G401.6 (cell line): ENCODE measurements around the gene CCDC171.
"Not testable (repeated sequence)": the region's sequence is repeated elsewhere in the genome, so short reads cannot be mapped to it uniquely, and the experiment has no call there.

Experiments
- FAIRE-seq: peaks from 2 replicates; lab custom pipeline; 2012; peaks lifted over from hg19 to GRCh38; lab: Jason Lieb, UNC

The CCDC171 gene

GRCh38 chr9:15697446-15697851 is 144.6 kb downstream of the CCDC171 start:
- no peak for FAIRE-seq

- FAIRE-seq: not testable (repeated sequence)
Measured at GRCh38 chr9:15699876-15700559, 147.2 kb downstream of the CCDC171 start.

GRCh38 chr9:15707000-15707399 is 154.2 kb downstream of the CCDC171 start:
- FAIRE-seq: no peak

- FAIRE-seq: no peak
Measured at GRCh38 chr9:15711531-15711930, 158.7 kb downstream of the CCDC171 start.

GRCh38 chr9:15711931-15712330 is 159.1 kb downstream of the CCDC171 start:
- FAIRE-seq: no peak

GRCh38 chr9:15714746-15715145 is 161.9 kb downstream of the CCDC171 start:
- no peak for FAIRE-seq

- no peak for FAIRE-seq
Measured at GRCh38 chr9:15717290-15717967, 164.6 kb downstream of the CCDC171 start.

- FAIRE-seq: no peak
Measured at GRCh38 chr9:15718423-15718822, 165.6 kb downstream of the CCDC171 start.

- FAIRE-seq: no peak
Measured at GRCh38 chr9:15720861-15721260, 168.0 kb downstream of the CCDC171 start.

GRCh38 chr9:15722888-15723287 is 170.0 kb downstream of the CCDC171 start:
- FAIRE-seq: no peak

- no peak for FAIRE-seq
Measured at GRCh38 chr9:15724016-15724415, 171.2 kb downstream of the CCDC171 start.

- no peak for FAIRE-seq
Measured at GRCh38 chr9:15724612-15725011, 171.8 kb downstream of the CCDC171 start.

- FAIRE-seq: no peak
Measured at GRCh38 chr9:15725953-15726352, 173.1 kb downstream of the CCDC171 start.

- no peak for FAIRE-seq
Measured at GRCh38 chr9:15729507-15729906, 176.7 kb downstream of the CCDC171 start.

- peak; percentile 39 for FAIRE-seq
Measured at GRCh38 chr9:15735083-15735857, 182.4 kb downstream of the CCDC171 start.

- no peak for FAIRE-seq
Measured at GRCh38 chr9:15736569-15736968, 183.7 kb downstream of the CCDC171 start.

- FAIRE-seq: no peak
Measured at GRCh38 chr9:15738011-15738410, 185.2 kb downstream of the CCDC171 start.

- FAIRE-seq: peak; percentile 36
Measured at GRCh38 chr9:15741015-15741414, 188.2 kb downstream of the CCDC171 start.

- no peak for FAIRE-seq
Measured at GRCh38 chr9:15743512-15743911, 190.7 kb downstream of the CCDC171 start.

- no peak for FAIRE-seq
Measured at GRCh38 chr9:15744196-15744595, 191.4 kb downstream of the CCDC171 start.

GRCh38 chr9:15746905-15747304 is 194.1 kb downstream of the CCDC171 start:
- no peak for FAIRE-seq

- no peak for FAIRE-seq
Measured at GRCh38 chr9:15755660-15756059, 202.8 kb downstream of the CCDC171 start.

- peak; percentile 34 for FAIRE-seq
Measured at GRCh38 chr9:15761551-15761950, 208.7 kb downstream of the CCDC171 start.
